Duodenal mucosa (tissue), 2 donors: ENCODE results near the gene KLF13.

Experiments used
- H3K27ac ChIP-seq: one replicate; pipeline ENCODE4 v1.7.0; 2013; ENCODE audit warnings: low read depth, low read length
- H3K27me3 ChIP-seq, 2 donors: one replicate each; pipeline ENCODE4 v1.7.0; 2013; ENCODE audit warnings: low read length in 2 of 2, control low read depth in 1 of 2; ENCODE audit not compliant: insufficient read depth in 2 of 2, control insufficient read depth in 1 of 2
- H3K36me3 ChIP-seq, 2 donors: one replicate each; pipeline ENCODE4 v1.7.0; 2013; ENCODE audit warnings: low read length in 2 of 2, control low read depth in 1 of 2; ENCODE audit not compliant: insufficient read depth in 2 of 2, control insufficient read depth in 1 of 2
- H3K4me1 ChIP-seq, 2 donors: one replicate each; pipeline ENCODE4 v1.7.0; 2013; ENCODE audit warnings: low read length in 2 of 2, control low read depth in 1 of 2; ENCODE audit not compliant: insufficient read depth in 2 of 2, control insufficient read depth in 1 of 2
- H3K4me3 ChIP-seq, 2 donors: one replicate each; pipeline ENCODE4 v1.7.0; 2013; ENCODE audit warnings: low read length in 2 of 2, low read depth in 1 of 2
- H3K9ac ChIP-seq, 2 donors: one replicate each; pipeline ENCODE4 v1.7.0; 2013; ENCODE audit warnings: low read length in 2 of 2, low read depth in 1 of 2
- H3K9me3 ChIP-seq, 2 donors: one replicate each; pipeline ENCODE4 v1.7.0; 2013; ENCODE audit warnings: low read length in 2 of 2, control low read depth in 1 of 2; ENCODE audit not compliant: control insufficient read depth in 1 of 2

Gene KLF13

DNA sequence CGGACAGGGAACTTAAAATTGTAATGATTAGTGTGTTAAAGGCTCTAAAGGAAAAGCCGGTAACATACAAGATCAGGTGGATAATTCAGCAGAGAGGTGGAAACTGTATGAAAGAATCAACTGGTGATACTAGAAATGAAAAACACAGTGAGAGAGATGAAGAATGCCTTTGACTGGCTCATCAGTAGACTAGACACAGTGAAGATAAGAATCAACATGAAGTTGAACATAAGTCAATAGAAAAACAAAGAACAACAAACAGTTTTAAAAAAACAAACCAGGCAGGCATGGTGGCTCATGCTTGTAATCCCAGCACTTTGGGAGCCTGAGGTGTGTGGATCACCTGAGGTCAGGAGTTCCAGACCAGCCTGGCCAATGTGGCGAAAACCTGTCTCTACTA is 82.1 kb downstream of the KLF13 start:
- Histone ChIP-seq H3K4me1 (peaks cover 0 to 5% of the 10 kb centered on the region in 2 donors), H3K27ac (no peak overlapping the region), H3K4me3 (no peak overlapping the region), H3K9me3 (peaks cover 0 to 2% of the 10 kb centered on the region in 2 donors), H3K27me3 (no peaks in the 10 kb centered on the region), H3K9ac (no peak overlapping the region), H3K36me3 (no peaks in the 10 kb centered on the region)

DNA sequence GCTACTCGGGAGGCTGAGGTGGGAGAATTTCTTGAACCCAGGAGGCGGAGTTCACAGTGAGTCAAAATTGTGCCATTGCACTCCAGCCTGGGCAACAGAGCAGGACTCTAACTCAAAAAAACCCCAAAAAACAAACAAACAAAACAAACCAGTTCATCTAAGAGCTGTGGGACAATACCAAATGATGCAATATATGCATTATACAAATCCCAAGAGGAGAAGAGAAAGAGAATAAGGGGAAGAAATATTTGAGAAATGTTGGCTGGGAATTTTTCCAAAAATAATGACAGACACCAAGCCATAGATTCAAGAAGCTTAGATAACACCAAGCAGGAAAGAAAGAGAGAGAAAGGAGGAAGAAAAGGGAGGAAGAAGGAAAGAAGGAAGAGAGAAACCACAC is 82.5 kb downstream of the KLF13 start:
- Histone ChIP-seq H3K4me3 (no peak overlapping the region), H3K27ac (no peak overlapping the region), H3K27me3 (no peaks in the 10 kb centered on the region), H3K9ac (no peak overlapping the region), H3K36me3 (no peaks in the 10 kb centered on the region), H3K9me3 (peaks cover 0 to 2% of the 10 kb centered on the region in 2 donors), H3K4me1 (peaks cover 0 to 5% of the 10 kb centered on the region in 2 donors)

DNA sequence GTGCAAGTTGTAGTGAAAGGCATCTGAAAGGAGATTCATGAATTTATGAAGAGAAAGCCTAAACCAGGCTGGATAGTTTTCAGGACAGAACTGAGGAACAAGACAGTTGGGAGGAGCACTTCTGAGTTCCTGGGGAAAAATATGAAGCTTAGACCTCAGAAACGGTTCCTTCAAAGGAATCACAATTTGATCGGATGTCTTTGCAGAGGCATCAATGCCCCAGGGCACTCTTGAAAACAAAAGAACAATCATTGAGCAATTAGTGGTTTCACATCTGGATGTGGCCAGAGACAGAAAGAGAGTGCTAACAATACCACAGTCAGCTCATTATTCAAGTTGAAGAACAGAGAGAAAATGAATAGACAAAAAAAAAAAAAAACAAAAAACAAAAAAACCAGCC is 86.2 kb downstream of the KLF13 start:
- H3K9me3 ChIP-seq, result peaks cover 0 to 2% of the 10 kb centered on the region in 2 donors
- no peak overlapping the region for H3K4me3 ChIP-seq

DNA sequence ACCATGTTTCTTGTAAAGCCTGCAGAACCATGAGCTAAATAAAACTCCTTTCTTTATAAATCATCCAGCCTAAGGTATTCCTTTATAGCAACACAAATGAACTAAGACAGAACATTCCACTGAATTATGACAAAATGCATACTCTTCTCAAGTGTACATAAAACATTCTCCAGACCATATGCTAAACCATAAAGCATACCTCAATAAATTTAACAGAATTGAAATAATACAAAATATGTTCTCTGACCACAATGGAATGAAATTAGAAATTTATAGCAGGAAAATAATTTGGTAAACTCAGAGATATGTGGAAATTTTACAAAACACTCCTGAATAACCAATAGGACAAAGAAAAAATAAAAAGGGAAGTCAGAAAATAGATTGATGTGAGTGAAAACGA is 88.6 kb downstream of the KLF13 start:
- Histone ChIP-seq H3K4me1 (no peaks in the 10 kb centered on the region), H3K9me3 (peaks cover 7 to 10% of the 10 kb centered on the region in 2 donors), H3K27me3 (no peaks in the 10 kb centered on the region), H3K4me3 (no peak overlapping the region), H3K36me3 (no peaks in the 10 kb centered on the region), H3K27ac (no peak overlapping the region), H3K9ac (no peak overlapping the region)

More for the DNA sequence above, 86.2 kb downstream of the KLF13 start:
- Histone ChIP-seq H3K4me1 (no peaks in the 10 kb centered on the region), H3K9ac (no peak overlapping the region), H3K36me3 (no peaks in the 10 kb centered on the region), H3K27ac (no peak overlapping the region), H3K27me3 (no peaks in the 10 kb centered on the region)

DNA sequence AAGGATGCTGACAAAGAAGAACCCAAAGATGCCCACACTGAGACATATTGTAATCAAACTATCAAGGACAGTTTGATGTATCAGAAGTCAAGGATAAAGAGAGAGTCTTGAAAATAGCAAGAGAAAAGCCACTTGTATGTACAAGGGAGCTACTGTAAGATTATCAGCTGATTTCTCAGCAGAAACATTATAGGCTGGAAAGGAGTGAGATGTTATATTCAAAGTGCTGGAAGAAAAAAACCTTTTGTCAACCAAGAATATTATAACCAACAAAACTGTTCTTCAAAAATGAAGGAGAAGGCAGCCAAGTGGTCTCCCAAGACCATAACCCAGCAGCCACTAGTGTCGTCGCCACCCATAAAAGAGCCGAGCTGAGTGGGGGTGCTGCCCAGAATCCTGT is 93.2 kb downstream of the KLF13 start:
- no peaks in the 10 kb centered on the region for H3K36me3 ChIP-seq
- no peaks in the 10 kb centered on the region for H3K4me1 ChIP-seq
- H3K9ac ChIP-seq, result no peak overlapping the region
- peaks cover 8 to 12% of the 10 kb centered on the region in 2 donors for H3K9me3 ChIP-seq
- H3K4me3 ChIP-seq, result no peak overlapping the region
- H3K27me3 ChIP-seq, result no peaks in the 10 kb centered on the region
- H3K27ac ChIP-seq, result no peak overlapping the region

DNA sequence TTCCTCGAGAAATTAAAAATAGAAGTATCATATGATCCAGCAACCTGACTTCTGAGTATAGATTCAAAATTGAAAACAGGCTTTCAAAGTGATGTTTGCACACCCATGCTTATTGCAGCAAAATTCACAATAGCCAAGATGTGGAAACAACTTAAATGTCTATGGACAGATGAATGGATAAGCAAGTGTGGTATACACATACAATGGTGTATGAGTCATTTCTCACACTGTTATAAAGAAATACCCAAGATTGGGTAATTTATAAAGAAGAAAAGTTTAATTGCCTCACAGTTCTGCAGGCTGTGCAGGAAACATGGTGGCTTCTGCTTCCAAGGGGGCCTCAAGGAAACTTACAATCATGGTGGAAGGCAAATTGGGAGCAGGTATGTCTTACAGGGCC is 100.8 kb downstream of the KLF13 start:
- no peak overlapping the region for H3K27ac ChIP-seq
- H3K27me3 ChIP-seq, result no peaks in the 10 kb centered on the region
- H3K36me3 ChIP-seq, result no peaks in the 10 kb centered on the region
- H3K9ac ChIP-seq, result no peak overlapping the region
- no peaks in the 10 kb centered on the region for H3K9me3 ChIP-seq
- H3K4me3 ChIP-seq, result no peak overlapping the region
- H3K4me1 ChIP-seq, result no peaks in the 10 kb centered on the region
